GM19324 (cell line): ENCODE results near the gene PPP1R8.
"Not testable (repeated sequence)": the region's sequence is repeated elsewhere in the genome, so short reads cannot be mapped to it uniquely, and the experiment has no call there.

ENCODE experiments used
- ATAC-seq: cut with Tn5 transposase; IDR thresholded peaks from one replicate; pipeline ENCODE4 v1.9.1; 2021; ENCODE audit warnings: mild to moderate bottlenecking, moderate library complexity; ENCODE audit not compliant: unreplicated experiment, low FRiP score

Gene PPP1R8

DNA sequence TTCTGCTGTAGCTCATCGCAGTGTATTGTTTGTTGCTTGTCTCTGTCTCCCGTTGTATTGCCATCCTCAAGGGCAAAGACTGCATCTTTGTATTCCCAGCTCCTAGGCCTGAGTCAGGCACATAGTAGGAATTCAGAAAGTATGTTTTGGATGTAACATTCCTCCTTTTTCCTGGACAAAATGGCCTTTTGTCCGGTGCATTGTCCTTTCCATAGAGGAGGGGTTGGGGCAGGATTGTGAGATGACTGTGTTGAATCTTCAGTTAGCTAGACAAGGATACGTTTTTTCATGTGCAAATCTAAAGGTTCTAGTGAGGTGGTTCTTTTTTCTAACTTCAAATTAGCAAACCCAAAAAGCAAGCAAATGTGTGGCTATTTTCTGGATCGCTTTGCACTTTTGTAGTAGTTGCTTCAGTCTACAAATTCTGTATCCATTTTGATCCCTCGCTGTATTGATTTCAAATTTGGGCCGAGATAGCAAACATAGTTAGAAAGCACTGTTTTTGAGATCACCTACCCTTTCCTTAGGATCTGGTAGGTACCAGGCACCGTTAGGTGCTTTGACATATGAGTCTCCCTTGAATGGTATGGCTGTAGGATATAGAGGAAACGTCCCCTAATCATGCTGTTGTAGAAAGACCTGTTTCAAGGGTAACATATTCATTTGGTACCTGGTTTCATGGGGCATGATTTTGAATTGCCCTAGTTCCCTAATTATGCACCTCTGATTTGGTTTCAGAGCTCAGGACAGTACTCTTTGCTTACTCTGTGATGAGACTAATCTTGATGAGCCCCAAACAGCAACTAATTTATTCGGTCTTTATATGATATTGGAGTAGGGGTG is 1.2 kb downstream of the PPP1R8 start:
- no peak for ATAC-seq

DNA sequence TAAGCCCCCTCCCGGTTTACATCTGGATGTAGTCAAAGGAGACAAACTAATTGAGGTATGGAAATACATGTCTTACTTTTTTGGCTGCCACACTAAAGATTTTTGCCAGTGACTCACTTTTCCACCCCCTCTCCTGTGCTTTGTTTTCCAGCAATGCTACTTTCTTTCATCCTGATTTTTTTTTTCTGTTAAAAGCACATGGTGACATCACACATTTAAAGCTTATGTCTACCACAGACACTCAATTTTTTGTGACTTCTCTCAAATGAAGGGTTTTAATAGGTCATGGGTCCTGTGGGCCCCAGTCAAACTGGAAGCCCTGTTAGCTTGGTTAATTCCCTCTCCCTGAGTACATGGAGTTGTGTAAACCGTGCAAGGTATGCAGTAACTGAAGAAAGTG is 2.2 kb downstream of the PPP1R8 start:
- no peak for ATAC-seq

DNA sequence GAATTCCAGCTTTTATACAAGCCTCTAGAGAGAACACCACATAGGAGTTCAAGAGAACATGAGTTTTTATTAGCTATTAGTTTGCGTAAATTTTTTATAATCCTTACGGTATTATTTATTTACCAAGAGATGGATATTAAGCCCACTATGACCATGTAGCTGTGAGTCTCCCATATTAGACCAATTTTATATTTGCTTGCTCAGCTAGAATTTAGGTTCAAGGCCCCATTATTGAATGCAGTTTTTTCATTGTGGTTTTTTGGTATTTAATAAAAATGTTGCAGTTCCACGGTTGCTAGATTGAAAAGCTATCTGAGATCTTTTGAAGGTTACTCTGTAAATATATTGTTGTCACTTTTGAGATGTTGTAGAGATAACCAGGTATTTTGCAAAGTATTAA is 2.9 kb downstream of the PPP1R8 start:
- ATAC-seq: no peak

DNA sequence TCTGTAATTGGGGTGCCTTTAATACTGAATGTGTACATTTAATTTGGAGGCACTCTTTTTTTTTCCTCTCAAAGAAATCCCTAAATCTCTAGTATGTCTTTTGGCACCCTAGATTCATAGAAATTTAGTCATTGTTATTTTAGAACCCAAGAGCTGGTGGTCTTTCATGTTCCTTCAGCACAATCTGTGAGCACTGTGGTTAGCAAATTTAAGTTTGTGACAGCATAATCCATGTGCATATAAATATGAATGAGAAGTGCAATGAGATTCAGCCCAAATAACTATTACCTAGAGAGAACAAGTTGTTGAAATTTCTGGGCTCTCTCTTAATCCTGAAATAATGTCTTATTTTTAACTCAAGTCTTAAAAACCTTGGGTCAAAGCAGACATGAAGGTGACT is 4.5 kb downstream of the PPP1R8 start:
- no peak for ATAC-seq

DNA sequence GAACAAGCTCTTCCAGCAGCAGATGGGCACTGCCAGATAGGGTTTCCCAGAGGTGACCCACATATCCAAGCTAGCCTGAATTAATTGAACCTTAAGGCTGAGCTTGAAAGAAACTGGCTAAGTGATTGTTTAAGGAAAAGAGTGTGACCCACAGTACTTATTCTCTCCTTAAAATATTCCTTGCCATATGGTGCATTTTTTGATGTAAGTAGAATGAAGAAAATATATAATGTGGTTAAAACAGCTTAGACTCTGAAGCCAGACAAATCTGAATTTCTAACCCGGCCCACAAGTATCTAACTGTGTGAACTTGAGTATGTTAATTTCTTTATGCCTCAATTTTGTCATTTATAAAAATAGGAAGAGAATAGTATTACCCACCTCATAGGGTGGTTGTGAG is 4.9 kb downstream of the PPP1R8 start:
- ATAC-seq: no peak

DNA sequence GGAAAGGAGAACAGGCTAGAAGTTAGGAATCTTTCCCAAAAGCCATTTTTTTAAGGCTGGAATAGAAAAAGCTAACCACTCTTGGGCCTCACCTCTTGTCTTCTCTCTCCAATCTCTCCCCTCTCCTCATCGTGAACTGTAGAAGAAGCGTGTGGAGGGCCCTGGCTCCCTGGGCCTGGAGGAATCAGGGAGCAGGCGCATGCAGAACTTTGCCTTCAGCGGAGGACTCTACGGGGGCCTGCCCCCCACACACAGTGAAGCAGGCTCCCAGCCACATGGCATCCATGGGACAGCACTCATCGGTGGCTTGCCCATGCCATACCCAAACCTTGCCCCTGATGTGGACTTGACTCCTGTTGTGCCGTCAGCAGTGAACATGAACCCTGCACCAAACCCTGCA is 19.4 kb downstream of the PPP1R8 start:
- ATAC-seq: no peak

DNA sequence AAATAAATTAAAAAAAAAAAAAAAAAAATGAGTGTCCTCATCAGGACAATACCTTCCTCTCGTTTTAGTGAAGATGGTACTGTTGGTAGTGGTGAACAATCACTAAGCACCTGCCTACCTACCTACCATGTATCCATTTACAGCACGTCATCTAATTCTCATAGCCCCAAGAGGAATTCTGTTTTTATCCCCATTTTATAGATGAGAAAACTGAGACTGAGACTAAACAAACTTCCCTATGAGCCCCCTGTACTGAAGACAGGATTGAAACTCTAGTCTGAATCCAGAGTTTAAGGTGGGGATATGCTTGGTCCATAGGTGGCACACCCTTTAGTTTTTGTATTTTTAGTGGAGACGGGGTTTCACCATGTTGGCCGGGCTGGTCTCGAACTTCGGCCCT is 24.5 kb downstream of the PPP1R8 start:
- ATAC-seq: no peak

DNA sequence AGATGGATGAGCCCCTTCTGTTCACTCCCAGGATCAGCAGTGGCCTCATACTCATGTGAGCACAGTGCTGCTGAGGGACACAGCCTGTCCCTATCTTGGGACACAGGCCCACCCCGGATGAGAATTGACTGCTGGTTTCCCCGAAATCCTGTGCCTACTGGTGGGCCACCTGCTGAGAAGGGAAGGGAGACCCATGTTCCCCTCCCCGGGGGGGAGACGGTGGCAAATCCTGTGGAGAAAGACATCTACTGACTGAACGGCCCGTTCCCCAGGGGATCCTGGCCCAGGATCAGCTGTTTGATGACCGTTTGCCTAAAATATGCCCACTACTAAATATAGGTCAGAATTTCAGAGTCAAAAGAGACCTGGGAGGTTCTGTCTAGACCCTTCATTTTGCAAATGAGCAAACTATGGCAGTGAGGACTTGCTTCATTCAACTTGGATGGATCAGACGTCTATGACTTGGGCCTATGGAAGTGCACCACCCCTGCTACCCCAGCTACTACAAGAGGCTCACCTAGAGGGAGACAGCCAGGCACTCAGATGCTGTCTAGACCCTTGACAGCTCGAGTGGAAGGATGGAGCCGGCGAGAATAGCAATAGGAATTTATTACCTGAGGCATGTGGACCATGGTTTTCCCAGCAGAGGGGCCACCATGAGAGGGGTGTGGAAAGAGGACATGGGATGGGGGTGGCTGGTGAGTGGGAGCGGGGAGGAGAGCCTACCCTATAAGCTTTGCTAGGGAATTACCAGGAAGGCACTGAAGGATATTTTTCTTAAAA is 26.2 kb downstream of the PPP1R8 start:
- ATAC-seq: no peak

DNA sequence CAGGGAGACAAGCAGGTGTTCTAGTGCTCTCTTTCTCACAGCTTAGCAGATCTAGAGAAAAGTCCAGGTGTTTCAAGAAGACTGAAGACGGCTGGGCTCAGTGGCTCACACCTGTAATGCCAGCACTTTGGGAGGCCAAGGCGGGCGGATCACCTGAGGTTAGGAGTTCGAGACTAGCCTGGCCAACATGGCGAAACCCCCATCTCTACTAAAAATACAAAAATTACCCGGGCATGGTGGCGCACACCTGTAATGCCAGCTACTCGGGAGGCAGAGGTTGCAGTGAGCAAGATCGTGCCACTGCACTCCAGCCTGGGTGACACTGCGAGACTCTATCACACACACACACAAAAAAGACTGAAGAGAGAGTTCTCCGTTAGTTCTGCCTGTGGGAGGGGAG is 27.0 kb downstream of the PPP1R8 start:
- ATAC-seq: not testable (repeated sequence)

DNA sequence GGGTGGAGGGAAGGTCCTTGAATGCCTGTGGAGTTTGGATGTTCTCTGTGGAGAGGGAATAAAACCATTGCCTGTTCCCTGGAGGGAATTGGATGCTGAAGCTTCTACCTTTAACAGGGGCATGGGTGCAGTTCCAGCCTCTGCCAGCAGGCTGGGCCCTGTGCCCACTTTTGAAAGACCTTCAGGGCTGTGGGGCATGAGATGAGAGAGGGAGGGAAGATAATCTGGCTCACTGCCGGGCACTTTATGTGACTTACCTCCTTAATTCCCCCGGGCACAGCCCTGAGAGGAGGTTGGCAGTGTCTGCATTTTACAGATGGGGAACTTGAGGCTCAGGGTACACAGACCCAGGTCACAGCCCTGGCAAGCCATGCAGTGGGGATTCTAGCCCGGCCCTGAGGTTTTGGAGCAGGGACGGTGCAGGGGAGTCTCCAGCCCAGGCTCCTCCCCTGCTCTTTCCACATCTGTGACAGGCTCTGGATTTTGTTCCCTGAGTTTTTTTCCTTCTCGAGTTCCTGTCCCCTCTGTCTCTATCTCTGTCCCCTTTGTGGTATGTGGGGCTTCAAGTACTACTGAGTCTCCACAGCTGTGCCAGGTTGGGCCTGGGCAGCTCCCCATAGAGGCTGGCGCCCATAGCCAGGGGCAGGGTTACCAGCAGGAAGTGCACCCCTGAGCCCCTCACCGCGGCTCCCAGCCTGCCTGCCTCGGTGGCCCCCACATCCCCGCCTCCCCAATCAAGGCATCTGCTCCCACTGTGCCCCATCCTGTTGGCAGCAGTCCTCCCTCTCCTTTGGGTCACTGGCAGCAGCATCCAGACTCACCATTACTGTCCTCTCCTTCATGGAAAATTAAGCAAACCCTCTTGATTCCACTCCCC is 27.7 kb downstream of the PPP1R8 start:
- ATAC-seq: peak; percentile 59

DNA sequence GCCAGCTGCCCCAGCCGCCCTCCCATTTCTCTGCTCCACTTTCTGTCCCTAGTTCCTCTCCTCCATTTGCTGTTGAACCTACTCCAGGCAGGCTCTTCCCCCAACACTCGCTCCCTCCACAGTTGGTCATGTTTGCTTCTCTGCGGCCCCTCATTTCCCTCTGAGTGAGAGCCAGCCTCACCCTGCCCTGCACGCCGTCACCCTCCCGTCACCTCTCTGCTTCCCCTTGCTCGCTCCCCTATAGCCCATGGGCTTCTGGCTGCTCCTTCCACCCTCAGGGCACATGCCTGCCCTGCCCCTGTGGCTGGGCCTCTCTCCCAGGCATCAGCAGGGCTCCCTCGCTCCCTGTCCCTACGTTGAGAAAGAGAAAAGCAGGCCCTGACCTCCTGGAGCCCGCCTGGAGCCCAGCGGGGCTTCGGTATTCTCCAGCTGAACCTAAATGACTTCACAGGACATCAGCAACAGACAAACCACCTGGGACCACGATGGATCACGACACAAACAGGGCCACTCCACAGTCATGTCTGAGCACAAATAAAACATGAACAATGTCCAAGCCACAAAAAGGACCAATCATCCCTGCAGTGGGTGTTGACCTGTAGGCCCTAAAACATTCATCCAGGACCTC is 28.5 kb downstream of the PPP1R8 start:
- no peak for ATAC-seq

DNA sequence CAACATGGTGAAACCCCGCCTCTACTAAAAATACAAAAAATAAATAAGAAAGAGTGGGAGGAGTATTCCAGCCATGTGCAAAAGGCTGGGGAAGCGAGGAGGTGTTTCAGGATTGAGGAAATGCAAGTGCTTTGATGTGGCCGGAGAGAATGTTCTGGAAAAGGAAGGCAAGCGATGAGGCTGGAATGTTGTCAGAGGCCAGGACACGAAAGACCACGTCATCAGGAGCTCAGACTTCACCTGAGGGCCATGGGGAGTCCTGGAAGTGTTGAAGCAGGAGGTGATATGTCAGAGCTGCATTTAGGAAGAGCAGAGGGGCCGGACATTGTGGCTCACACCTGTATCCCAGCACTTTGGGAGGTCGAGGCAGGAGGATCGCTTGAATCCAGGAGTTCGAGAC is 30.9 kb downstream of the PPP1R8 start:
- no peak for ATAC-seq

DNA sequence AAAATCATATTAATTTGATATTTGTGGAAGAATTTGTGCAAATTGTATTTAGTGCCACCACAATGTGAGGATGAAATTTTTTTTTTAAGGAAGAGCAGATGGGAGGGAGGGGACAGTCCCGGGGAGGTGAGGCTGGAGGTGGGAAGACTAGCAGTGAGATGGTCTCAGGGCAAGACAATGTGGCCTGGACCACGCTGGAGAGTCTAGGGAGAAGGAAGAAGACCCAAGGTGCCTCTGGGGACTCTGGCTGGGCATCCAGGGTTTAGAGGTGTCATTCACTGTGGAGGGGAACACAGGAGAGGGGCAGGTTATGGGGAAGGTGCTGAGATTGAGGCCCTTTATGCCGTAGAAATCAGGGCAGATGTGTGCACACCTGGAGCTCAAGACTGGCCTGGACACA is 31.4 kb downstream of the PPP1R8 start:
- ATAC-seq: no peak

DNA sequence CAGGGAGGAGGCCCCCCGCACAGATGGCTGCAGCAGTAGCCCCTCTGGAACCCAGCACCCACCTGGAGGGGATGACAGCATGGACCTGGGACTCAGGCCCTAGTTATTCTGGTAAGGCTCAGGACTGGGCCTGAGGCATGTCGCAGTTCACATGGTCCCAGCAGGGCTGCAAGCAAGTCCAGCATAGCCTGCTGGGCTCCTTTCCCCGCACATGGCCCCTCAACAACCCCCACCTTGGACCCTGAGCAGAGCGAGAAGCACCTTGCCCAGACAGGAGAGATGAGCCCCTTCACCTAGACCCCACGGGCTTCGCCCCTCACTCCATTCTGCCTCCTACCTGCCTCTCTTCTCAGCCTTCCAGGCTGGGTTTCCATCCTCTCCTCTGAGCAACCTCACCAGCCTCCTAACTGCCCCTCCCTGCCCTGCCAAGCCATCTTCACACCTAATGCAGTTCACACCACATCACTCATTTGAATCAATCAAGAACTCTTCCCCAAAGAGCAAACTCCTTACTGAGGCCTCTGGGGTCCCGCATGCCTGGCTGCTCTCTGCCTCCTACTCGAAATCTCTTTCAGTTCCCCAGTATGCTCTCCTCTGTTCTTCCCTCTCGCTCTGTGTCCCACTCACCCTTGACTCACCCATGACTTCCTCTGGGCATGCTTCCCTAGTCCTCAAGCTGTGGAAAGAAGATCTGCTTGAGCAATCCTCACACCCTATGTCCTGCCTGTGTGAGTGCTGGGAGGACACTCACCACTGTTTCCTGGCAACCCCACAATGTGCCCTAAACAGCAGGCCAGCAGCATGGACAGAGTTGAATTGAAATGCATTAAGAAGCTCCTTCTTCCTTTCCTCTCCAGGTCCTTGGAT is 32.3 kb downstream of the PPP1R8 start:
- ATAC-seq: peak; percentile 39

DNA sequence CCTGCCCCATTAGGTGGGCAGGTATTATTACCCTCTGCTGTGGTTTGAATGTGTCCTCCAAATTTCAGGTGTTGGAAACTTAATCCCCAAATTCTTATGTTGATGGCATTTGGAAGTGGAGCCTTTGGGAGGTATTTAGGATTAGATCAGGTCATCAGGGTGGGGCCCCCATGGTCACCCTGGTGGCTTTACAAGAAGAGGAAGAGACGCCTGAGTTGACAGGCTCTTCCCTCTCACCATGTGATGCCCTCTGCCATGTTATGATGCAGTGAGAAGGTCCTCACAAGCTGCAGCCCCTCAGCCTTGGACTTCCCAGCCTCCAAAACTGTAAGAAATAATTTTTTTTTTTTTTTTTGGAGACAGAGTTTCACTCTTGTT is 32.9 kb downstream of the PPP1R8 start:
- peak; percentile 16 for ATAC-seq

DNA sequence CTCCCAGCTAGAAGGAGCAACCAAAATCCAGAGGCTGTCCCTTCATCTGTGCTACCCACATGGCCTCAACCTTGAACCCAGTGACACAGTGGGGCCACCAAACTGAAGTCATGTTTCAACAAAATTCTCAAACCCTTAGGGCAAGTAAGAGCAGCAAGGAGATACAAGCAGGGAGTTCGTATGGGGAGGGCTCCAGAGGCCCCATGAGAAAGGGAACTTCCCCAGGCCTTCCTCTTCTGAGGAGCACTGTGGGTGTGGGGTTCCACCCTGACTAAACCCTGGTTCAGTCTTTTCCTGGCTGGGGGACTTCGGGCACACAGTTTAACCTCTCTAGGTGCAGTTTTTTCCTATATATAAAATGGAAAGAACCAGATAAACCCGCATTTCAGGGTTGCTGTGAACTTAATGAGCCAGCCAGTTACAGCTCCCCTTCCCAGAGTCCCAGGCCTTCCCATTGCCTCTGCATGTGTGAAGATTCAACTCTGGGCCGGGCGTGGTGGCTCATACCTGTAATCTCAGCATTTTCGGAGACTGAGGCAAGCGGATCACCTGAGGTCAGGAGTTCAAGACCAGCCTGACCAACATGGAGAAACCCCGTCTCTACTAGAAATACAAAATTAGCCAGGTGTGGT is 33.8 kb downstream of the PPP1R8 start:
- ATAC-seq: no peak

DNA sequence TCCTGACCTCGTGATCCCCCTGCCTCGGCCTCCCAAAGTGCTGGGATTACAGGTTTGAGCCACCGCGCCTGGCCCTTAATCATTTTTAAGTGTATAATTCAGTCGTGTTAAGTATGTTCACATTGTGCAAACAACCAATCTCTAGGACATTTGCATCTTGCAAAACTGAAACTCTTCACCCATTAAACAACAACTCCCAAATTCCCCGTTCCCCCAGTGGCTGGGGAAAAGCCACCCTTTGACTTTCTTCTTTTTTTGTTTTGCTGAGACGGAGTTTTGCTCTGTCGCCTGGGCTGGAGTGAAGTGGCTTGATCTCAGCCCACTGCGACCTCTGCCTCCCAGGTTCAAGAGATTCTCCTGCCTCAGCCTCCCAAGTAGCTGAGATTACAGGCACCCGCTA is 35.2 kb downstream of the PPP1R8 start:
- no peak for ATAC-seq

DNA sequence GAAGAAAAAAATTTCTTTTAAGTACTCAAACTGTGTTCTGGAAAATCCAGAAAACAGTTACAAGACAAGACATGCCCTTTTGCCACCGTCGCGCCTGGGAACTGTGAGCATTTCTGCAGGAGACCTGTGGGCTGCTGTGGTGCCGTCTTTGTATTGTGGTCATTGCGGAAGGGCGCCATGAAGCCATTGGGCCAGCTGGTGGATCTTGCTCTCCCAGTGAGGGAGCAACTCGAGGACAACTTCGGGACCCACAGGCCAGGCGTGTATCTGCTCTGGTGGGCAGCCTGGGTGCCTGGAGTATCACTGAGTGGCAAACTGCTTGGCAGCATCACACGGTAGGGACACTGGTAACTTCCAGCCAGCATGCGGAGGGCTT is 38.0 kb downstream of the PPP1R8 start:
- ATAC-seq: no peak
